Adrenal gland (tissue), 12 donors: ENCODE measurements around the gene ISCU. TPM values are rescaled to one million over a fixed set of nuclear protein-coding genes. Genes with fewer than 3 reads are reported as not detected.
"Not testable (repeated sequence)": the region's sequence is repeated elsewhere in the genome, so short reads cannot be mapped to it uniquely, and the experiment has no call there.

Experiments
- DNase-seq, 7 donors: peaks; one replicate each; pipeline ENCODE4 v3.0.0-alpha.2; 2019 to 2020
- H3K27ac ChIP-seq, 5 donors: fragments of 200-600 bp; sonication (generic) in 4 of 5; 1 replicate in 3 of 5; 2 replicates in 2 of 5; pipeline versions ENCODE4 v1.5.1 to v1.8.0; 2016 to 2020; ENCODE audit warnings: mild to moderate bottlenecking in 1 of 5
- H3K27me3 ChIP-seq: fragments of 200-600 bp; 2 replicates; pipeline ENCODE4 v1.8.0; 2021
- H3K36me3 ChIP-seq, 2 donors: fragments of 200-600 bp; replicated peaks in 1 of 2; 1 replicate in 1 of 2; 2 replicates in 1 of 2; pipeline versions ENCODE4 v1.5.1 to v1.8.0; 2018 to 2022
- H3K4me1 ChIP-seq, 2 donors: fragments of 200-600 bp; replicated peaks in 1 of 2; 1 replicate in 1 of 2; 2 replicates in 1 of 2; pipeline versions ENCODE4 v1.5.1 to v1.8.0; 2018 to 2021
- H3K4me3 ChIP-seq, 4 donors: fragments of 200-600 bp; sonication (generic) in 3 of 4; one replicate each; pipeline ENCODE4 v1.5.1; 2016 to 2018
- H3K9me3 ChIP-seq, 3 donors: fragments of 200-600 bp; sonication (generic) in 1 of 3; replicated peaks in 1 of 3; 1 replicate in 2 of 3; 2 replicates in 1 of 3; pipeline versions ENCODE4 v1.5.1 to v1.8.0; 2016 to 2021
- POLR2A ChIP-seq, 2 donors: fragments of 450-650 bp; IDR thresholded peaks; one replicate each; pipeline ENCODE4 v1.6.1; 2017; ENCODE audit warnings: antibody characterized with exemption in 2 of 2, mild to moderate bottlenecking in 2 of 2, moderate library complexity in 1 of 2
- WGBS, 4 donors: extraction: QIAGEN DNeasy Blood & Tissue Kit in 2 of 4; methylation state at CpG; one replicate each; pipeline versions ENCODE4 v1.1.5 to v1.1.7; 2013 to 2017; 5-methylcytosine and 5-hydroxymethylcytosine counted together
- intact Hi-C, 2 donors: fragments of 100-400 bp; cut with DNase I; formaldehyde crosslinking; loops; one replicate each; pipeline versions ENCODE4 v1.14.1 to v1.15.0; 2022 to 2023
- polyA plus RNA-seq, 3 donors: library from polyadenylated mRNA; stranded (reverse); fragments of 200-250 nt in 2 of 3; fragments of 350-450 nt in 1 of 3; fragmentation: Illumina TruSeq in 1 of 3; extraction: RNeasy Lipid Tissue Mini Kit (QIAGEN cat#74804) in 1 of 3; gene quantifications; one replicate each; pipeline ENCODE4 v1.2.3, GENCODE V29; 2013 to 2014
- total RNA-seq, 9 donors: library from RNA; depleted of rRNA in 4 of 9; stranded (reverse); fragments of >200 nt in 4 of 9; fragments of 120-200 nt in 1 of 9; fragmentation: NEBNext Ultra II Directional in 1 of 9; extraction: Animal tissue kit (Norgen Biotek cat#: 25700) in 1 of 9; gene quantifications; one replicate each; pipeline versions ENCODE4 v1.1.0 to v1.2.4, GENCODE V29; 2013 to 2023
- TF ChIP-seq, protein P1 (sequence below), 6 experiments: fragments of 450-650 bp in 4 of 6; fragments of 200-600 bp in 2 of 6; sonication (generic) in 1 of 6; IDR thresholded peaks; 1 replicate in 5 of 6; 2 replicates in 1 of 6; pipeline versions ENCODE4 v1.5.1 to v1.8.0; 2016 to 2021; ENCODE audit warnings: antibody characterized with exemption in 6 of 6, mild to moderate bottlenecking in 2 of 6, moderate library complexity in 1 of 6
- donor health status: healthy with polysubstance abuse.
- donor health status: Bipolar disorder and iron deficiency.
- donor health status: DM: yes; HTN: yes; CAD: no.
- donor health status: DM: no; HTN: no; CAD: no.
- donor health status: DM: no; HTN: no; CAD: no.
- donor health status: DM: yes; HTN: yes; CAD: no.

Gene ISCU
- total and polyA plus RNA-seq, 12 donors = 209 to 1,219 (median 393) TPM

DNA sequence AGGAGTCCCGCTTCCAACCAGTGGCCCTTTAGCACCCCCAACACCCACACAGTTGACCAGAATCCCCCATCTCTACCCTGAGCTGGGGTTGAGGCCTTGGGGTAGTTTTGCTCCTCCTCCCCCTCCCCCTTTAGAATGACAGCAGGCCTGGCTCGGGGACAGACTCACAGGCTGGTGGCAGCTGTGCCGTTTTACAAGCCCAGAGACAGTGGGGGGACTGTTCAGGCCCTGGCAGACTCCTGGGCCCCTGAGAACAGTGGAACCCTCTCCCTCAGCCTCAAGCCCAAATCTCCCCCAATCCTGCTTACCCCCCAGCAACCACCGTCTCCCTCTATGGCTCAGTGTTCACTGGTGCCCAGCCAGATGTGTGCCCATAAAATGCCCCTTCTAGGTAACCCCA, 25.4 kb downstream of the ISCU start:
- H3K36me3 ChIP-seq = no peaks in the 10 kb centered on the region
- TF ChIP-seq POLR2A (IDR thresholded peaks at IDR 0.05) = no peak
- TF ChIP-seq, protein P1, sequence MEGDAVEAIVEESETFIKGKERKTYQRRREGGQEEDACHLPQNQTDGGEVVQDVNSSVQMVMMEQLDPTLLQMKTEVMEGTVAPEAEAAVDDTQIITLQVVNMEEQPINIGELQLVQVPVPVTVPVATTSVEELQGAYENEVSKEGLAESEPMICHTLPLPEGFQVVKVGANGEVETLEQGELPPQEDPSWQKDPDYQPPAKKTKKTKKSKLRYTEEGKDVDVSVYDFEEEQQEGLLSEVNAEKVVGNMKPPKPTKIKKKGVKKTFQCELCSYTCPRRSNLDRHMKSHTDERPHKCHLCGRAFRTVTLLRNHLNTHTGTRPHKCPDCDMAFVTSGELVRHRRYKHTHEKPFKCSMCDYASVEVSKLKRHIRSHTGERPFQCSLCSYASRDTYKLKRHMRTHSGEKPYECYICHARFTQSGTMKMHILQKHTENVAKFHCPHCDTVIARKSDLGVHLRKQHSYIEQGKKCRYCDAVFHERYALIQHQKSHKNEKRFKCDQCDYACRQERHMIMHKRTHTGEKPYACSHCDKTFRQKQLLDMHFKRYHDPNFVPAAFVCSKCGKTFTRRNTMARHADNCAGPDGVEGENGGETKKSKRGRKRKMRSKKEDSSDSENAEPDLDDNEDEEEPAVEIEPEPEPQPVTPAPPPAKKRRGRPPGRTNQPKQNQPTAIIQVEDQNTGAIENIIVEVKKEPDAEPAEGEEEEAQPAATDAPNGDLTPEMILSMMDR (IDR thresholded peaks at IDR 0.05) = no peak
- no peaks in the 10 kb centered on the region for H3K27me3 ChIP-seq
- H3K27ac ChIP-seq = no peak overlapping the region
- 67 to 100% (median 78%) methylated on average over 1 to 4 of the region's 4 CpGs for WGBS, 4 donors
- DNase-seq = no peak
- H3K4me3 ChIP-seq = no peak overlapping the region
- no peaks in the 10 kb centered on the region for H3K9me3 ChIP-seq
- intact Hi-C loops = no loop called here
- H3K4me1 ChIP-seq = no peaks in the 10 kb centered on the region

DNA sequence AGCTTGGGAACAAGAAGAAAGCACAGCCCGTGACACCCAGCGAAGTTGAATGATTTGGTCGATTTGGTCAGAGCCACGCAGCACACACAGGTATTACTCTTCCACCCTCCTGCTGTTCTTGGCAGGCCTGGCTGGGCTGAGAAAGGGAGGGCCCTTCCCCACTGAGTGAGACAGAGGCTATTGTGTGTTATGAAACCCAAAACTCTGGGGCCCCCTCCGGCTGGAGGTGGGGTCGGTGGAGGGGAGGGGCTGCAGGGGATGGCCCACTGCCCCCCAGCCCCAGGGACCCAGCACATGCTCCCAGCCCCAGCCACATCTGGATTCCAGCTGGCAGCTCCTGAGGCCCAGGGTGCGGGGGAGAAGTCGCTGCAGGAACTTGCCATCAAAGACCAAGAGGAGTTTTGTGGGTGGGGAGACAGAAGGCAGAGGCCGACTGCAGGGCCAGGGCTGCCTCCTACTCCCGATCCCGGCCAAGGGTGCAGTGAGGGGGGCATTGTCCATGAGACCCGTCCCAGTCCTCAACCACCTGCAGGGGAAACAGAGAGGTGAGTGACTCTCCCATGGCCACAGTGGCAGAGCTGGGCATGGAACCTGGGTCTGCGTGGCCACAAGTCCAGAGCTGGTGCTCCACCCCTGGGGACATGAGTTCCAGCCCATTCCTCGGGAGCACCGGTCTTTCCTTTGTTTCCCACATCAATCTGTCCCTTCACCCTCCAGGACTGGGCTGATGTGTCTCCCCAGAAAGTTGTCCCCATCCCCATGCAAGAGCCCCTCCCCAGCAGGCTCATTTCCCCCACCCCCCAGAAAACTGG, 26.8 kb downstream of the ISCU start:
- TF ChIP-seq, protein P1 (IDR thresholded peaks at IDR 0.05) = no peak
- no peak for TF ChIP-seq POLR2A (IDR thresholded peaks at IDR 0.05)
- no peaks in the 10 kb centered on the region for H3K27me3 ChIP-seq
- intact Hi-C loops = no loop called here
- no peak overlapping the region for H3K4me3 ChIP-seq
- H3K36me3 ChIP-seq = no peaks in the 10 kb centered on the region
- no peaks in the 10 kb centered on the region for H3K9me3 ChIP-seq
- WGBS, 4 donors = 44 to 52% (median 50%) methylated on average over 11 to 15 of the region's 15 CpGs
- no peak for DNase-seq
- H3K27ac ChIP-seq = no peak overlapping the region
- H3K4me1 ChIP-seq = no peaks in the 10 kb centered on the region

DNA sequence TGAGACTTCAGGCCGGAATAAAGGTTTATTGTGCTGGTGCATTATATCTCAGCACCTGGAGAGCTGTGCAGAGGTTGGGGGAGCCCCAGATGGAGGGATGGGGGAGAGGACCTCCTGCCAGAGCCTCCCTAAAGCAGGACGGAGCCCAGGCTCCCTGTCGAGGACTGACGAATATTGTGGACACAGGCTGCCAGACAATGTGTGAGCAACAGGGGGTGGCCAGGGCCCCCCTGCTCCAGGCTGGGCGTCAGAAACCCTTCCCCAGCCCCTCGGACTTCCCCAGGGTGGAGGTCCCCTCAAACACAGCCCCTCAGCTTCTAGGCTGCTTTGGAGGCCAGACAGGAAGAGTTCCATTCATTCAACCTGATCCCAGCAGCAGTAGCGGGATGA, 27.4 kb downstream of the ISCU start:
- no peak overlapping the region for H3K4me3 ChIP-seq
- no peak overlapping the region for H3K27ac ChIP-seq
- 39 to 77% (median 54%) methylated on average over 2 to 7 of the region's 7 CpGs for WGBS, 4 donors
- intact Hi-C loops = no loop called here
- no peaks in the 10 kb centered on the region for H3K27me3 ChIP-seq
- TF ChIP-seq POLR2A (IDR thresholded peaks at IDR 0.05) = no peak
- TF ChIP-seq, protein P1 (IDR thresholded peaks at IDR 0.05) = no peak
- DNase-seq = no peak
- H3K9me3 ChIP-seq = no peaks in the 10 kb centered on the region
- H3K36me3 ChIP-seq = no peaks in the 10 kb centered on the region
- no peaks in the 10 kb centered on the region for H3K4me1 ChIP-seq

DNA sequence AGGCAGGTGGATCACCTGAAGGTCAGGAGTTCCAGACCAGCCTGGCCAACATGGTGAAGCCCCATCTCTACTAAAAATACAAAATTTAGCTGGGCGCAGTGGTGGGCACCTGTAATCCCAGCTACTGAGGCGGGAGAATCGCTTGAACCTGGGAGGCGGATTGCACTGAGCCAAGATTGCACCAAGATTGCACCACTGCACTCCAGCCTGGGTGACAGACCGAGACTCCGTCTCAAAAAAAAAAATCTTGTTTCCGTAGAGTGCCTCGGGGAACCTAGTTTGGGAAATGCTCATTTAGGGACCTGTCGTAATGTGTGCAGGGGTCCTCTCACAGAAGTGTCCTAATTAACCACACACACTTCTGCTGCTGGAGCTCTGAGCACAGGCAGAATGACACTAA, 28.1 kb downstream of the ISCU start:
- H3K27ac ChIP-seq, H3K36me3 ChIP-seq, H3K4me3 ChIP-seq, intact Hi-C loops, H3K4me1 ChIP-seq, H3K27me3 ChIP-seq, DNase-seq, H3K9me3 ChIP-seq: not testable (repeated sequence)
- WGBS, 4 donors = 83 to 94% (median 89%) methylated on average over 3 to 9 of the region's 9 CpGs
